ENCODE data around the gene FKBP6. TPM values are rescaled to one million over a fixed set of nuclear protein-coding genes. Genes with fewer than 3 reads are reported as not detected.

Gene FKBP6
- total and polyA plus RNA-seq, 9 of the 15 experiments (the other 6 are each of a cell fraction or from before 2014, with no cell fraction given): not detected

DNA sequence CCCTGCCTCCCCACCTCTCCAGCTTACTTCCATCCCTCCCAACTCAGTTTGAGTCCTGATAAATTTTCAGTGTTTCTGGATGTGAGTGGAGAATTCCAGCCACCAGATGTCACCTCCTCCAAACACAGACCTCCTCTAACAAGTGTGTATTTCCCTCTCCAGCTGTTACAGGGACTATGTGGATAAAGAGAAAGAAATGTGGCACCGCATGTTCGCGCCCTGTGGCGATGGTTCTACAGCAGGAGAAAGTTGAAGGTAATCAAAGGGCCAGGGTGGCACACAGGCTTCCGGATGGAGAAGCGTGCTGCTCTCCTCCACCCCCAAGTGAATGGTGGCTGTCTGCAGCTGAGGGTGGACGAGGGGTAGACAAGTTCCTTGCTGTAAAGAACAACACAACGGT, 14.7 kb downstream of the FKBP6 start (continued):
- TF ChIP-seq, protein P1, sequence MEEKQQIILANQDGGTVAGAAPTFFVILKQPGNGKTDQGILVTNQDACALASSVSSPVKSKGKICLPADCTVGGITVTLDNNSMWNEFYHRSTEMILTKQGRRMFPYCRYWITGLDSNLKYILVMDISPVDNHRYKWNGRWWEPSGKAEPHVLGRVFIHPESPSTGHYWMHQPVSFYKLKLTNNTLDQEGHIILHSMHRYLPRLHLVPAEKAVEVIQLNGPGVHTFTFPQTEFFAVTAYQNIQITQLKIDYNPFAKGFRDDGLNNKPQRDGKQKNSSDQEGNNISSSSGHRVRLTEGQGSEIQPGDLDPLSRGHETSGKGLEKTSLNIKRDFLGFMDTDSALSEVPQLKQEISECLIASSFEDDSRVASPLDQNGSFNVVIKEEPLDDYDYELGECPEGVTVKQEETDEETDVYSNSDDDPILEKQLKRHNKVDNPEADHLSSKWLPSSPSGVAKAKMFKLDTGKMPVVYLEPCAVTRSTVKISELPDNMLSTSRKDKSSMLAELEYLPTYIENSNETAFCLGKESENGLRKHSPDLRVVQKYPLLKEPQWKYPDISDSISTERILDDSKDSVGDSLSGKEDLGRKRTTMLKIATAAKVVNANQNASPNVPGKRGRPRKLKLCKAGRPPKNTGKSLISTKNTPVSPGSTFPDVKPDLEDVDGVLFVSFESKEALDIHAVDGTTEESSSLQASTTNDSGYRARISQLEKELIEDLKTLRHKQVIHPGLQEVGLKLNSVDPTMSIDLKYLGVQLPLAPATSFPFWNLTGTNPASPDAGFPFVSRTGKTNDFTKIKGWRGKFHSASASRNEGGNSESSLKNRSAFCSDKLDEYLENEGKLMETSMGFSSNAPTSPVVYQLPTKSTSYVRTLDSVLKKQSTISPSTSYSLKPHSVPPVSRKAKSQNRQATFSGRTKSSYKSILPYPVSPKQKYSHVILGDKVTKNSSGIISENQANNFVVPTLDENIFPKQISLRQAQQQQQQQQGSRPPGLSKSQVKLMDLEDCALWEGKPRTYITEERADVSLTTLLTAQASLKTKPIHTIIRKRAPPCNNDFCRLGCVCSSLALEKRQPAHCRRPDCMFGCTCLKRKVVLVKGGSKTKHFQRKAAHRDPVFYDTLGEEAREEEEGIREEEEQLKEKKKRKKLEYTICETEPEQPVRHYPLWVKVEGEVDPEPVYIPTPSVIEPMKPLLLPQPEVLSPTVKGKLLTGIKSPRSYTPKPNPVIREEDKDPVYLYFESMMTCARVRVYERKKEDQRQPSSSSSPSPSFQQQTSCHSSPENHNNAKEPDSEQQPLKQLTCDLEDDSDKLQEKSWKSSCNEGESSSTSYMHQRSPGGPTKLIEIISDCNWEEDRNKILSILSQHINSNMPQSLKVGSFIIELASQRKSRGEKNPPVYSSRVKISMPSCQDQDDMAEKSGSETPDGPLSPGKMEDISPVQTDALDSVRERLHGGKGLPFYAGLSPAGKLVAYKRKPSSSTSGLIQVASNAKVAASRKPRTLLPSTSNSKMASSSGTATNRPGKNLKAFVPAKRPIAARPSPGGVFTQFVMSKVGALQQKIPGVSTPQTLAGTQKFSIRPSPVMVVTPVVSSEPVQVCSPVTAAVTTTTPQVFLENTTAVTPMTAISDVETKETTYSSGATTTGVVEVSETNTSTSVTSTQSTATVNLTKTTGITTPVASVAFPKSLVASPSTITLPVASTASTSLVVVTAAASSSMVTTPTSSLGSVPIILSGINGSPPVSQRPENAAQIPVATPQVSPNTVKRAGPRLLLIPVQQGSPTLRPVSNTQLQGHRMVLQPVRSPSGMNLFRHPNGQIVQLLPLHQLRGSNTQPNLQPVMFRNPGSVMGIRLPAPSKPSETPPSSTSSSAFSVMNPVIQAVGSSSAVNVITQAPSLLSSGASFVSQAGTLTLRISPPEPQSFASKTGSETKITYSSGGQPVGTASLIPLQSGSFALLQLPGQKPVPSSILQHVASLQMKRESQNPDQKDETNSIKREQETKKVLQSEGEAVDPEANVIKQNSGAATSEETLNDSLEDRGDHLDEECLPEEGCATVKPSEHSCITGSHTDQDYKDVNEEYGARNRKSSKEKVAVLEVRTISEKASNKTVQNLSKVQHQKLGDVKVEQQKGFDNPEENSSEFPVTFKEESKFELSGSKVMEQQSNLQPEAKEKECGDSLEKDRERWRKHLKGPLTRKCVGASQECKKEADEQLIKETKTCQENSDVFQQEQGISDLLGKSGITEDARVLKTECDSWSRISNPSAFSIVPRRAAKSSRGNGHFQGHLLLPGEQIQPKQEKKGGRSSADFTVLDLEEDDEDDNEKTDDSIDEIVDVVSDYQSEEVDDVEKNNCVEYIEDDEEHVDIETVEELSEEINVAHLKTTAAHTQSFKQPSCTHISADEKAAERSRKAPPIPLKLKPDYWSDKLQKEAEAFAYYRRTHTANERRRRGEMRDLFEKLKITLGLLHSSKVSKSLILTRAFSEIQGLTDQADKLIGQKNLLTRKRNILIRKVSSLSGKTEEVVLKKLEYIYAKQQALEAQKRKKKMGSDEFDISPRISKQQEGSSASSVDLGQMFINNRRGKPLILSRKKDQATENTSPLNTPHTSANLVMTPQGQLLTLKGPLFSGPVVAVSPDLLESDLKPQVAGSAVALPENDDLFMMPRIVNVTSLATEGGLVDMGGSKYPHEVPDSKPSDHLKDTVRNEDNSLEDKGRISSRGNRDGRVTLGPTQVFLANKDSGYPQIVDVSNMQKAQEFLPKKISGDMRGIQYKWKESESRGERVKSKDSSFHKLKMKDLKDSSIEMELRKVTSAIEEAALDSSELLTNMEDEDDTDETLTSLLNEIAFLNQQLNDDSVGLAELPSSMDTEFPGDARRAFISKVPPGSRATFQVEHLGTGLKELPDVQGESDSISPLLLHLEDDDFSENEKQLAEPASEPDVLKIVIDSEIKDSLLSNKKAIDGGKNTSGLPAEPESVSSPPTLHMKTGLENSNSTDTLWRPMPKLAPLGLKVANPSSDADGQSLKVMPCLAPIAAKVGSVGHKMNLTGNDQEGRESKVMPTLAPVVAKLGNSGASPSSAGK (IDR thresholded peaks at IDR 0.05): peak; percentile 21; the same call in 1 of the 2 replicates
- TF ChIP-seq, protein P2, sequence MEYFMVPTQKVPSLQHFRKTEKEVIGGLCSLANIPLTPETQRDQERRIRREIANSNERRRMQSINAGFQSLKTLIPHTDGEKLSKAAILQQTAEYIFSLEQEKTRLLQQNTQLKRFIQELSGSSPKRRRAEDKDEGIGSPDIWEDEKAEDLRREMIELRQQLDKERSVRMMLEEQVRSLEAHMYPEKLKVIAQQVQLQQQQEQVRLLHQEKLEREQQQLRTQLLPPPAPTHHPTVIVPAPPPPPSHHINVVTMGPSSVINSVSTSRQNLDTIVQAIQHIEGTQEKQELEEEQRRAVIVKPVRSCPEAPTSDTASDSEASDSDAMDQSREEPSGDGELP (CRISPR knock-in tag; IDR thresholded peaks at IDR 0.05; ENCODE audit: borderline replicate concordance): peak; percentile 44; the same call in 1 of the 2 replicates
- TF ChIP-seq RBM14 (IDR thresholded peaks at IDR 0.05; ENCODE audit: borderline replicate concordance, insufficient read depth, low read depth, low read length) (no peak), ZFP1 (CRISPR knock-in tag; IDR thresholded peaks at IDR 0.05) (no peak)
- TF ChIP-seq, protein P3, sequence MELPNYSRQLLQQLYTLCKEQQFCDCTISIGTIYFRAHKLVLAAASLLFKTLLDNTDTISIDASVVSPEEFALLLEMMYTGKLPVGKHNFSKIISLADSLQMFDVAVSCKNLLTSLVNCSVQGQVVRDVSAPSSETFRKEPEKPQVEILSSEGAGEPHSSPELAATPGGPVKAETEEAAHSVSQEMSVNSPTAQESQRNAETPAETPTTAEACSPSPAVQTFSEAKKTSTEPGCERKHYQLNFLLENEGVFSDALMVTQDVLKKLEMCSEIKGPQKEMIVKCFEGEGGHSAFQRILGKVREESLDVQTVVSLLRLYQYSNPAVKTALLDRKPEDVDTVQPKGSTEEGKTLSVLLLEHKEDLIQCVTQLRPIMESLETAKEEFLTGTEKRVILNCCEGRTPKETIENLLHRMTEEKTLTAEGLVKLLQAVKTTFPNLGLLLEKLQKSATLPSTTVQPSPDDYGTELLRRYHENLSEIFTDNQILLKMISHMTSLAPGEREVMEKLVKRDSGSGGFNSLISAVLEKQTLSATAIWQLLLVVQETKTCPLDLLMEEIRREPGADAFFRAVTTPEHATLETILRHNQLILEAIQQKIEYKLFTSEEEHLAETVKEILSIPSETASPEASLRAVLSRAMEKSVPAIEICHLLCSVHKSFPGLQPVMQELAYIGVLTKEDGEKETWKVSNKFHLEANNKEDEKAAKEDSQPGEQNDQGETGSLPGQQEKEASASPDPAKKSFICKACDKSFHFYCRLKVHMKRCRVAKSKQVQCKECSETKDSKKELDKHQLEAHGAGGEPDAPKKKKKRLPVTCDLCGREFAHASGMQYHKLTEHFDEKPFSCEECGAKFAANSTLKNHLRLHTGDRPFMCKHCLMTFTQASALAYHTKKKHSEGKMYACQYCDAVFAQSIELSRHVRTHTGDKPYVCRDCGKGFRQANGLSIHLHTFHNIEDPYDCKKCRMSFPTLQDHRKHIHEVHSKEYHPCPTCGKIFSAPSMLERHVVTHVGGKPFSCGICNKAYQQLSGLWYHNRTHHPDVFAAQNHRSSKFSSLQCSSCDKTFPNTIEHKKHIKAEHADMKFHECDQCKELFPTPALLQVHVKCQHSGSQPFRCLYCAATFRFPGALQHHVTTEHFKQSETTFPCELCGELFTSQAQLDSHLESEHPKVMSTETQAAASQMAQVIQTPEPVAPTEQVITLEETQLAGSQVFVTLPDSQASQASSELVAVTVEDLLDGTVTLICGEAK (IDR thresholded peaks at IDR 0.05): no peak
- TF ChIP-seq, protein P3 (CRISPR knock-in tag; IDR thresholded peaks at IDR 0.05): no peak
